HG03558 (cell line): Measurements from ENCODE around the gene CIZ1.
"Not testable (repeated sequence)": the region's sequence is repeated elsewhere in the genome, so short reads cannot be mapped to it uniquely, and the experiment has no call there.

Source experiments
- ATAC-seq: cut with Tn5 transposase; IDR thresholded peaks from one replicate; pipeline ENCODE4 v1.9.1; 2021; ENCODE audit warnings: moderate number of reproducible peaks; ENCODE audit not compliant: unreplicated experiment; ENCODE audit errors: extremely low read depth

Gene CIZ1

GRCh38 chr9:128149001-128149701 lies 42.2 kb downstream of the CIZ1 start, which contains the start of gene LCN2:
TSS of gene LCN2 (plus strand) at chr9:128149453. CDS start at chr9:128149526, 73 bp downstream.
- ATAC-seq, result no peak

GRCh38 chr9:128148509-128149000 lies 42.8 kb downstream of the CIZ1 start:
- ATAC-seq, result no peak

- no peak for ATAC-seq
These were observed 44.7 kb downstream of the CIZ1 start for GRCh38 chr9:128146591-128147120.

DNA sequence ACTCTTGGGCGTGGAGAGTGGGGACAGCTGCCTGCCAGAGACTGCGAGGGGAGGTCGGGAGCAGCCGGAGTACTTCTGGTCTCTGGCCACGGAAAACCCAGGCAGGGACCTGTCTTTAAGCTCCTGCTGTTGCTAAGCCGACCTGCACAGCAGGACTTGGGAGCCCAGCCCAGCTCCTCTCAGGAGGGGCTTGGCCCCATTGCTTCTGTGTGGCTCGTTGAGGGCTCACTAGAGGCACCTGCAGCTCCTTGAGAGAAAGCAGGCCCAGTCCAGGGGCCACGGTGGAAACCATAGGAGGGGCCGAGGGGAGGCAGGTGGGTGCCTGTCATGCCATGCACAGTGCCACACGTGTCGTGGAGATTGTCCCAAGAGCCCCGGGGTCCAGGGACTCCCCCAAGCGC lies 45.4 kb downstream of the CIZ1 start:
- no peak for ATAC-seq

- ATAC-seq, result no peak
These were observed 45.8 kb downstream of the CIZ1 start for GRCh38 chr9:128145536-128145935.

GRCh38 chr9:128144239-128145181 lies 46.9 kb downstream of the CIZ1 start:
- ATAC-seq, result no peak

DNA sequence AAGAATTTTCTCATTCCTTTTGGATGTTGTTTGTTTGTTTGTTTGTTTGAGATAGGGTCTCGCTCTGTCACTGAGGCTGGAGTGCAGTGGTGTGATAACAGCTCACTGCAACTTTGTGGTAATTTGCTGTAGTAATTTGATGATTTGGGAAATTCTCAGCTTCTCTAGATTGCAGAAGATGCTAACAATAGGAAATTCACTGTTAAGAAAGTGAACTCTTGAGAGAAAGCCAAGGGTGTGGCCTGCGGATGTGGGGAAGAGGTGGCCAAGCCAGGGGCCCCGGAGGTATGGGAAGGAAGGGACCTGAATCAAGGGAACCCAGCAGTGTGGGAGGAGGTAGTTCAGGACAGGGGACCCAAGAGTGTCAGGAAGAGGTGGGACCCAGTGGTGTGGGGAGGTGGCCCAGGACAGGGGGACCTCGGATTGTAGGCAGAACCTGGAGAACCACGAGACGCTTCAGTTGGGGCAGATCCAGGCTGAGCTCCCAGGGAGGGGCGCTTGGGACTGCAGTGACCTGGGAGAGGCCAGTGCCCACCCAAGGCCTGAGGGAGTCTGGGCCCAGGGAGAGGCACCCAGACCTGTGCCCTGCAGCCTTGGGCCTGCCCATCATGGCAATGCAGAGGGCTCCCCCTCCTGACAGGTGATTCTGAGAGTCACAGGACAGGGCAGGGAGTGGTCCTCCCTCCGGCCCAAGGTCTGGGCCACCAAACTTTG lies 47.7 kb downstream of the CIZ1 start:
- no peak for ATAC-seq

- no peak for ATAC-seq
These were observed 48.8 kb downstream of the CIZ1 start for GRCh38 chr9:128142596-128142995.

DNA sequence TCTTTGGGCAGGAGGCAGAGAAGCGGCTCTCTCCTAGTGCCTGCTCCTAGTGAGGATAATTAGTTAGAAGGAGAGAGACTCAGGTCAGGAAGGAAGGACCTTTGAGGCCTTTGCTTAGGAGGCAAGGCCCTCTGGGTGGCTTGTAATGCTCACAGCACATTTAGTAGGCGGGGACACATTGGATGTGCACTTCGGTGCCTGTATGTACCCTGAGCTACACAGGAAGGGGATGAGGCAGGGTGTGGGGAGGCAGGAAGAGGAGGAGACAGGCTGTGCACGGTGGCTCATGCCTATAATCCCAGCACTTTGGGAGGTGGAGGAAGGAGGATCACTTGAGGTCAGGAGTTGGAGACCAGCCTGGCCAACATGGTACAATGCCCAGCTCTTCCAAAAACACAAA lies 49.3 kb downstream of the CIZ1 start:
- ATAC-seq, result no peak

DNA sequence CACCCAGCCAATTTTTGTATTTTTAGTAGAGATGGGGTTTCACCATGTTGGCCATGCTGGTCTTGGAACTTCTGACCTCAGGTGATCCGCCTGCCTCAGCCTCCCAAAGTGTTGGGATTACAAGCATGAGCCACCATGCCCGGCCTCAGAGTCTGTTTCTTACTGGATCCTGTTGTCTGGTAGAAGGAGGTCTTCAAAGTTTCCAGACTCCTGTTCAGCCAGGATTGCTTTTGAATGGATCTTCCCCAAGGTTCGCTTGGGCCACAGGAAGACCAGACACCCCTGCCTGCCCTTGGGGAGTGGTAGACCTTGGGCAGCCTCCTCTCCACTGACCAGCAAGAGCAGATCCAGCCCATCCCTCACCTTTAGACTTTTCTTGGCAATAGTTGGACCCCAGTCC lies 49.8 kb downstream of the CIZ1 start:
- no peak for ATAC-seq

GRCh38 chr9:128139621-128140020 lies 51.8 kb downstream of the CIZ1 start:
- ATAC-seq, result no peak

DNA sequence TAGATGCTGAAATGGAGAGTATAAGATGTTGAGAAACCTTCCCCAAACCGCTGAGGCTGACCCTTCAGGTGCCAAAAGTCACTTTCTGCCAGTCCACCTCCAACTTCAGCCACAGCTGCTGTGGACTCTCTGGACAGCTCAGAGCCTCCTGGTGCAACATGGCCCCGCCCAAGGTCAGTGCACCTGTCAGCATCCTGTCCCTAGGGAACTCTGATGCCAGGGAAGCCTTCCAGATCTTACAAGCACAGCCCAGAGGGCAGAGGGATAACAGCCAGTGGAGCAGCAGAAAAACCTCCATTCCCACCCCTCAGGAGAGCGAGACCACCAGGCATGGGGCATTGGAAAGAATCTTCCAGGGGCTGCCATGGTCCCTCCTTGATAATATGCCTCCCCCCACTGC lies 53.4 kb downstream of the CIZ1 start:
- ATAC-seq, result no peak

DNA sequence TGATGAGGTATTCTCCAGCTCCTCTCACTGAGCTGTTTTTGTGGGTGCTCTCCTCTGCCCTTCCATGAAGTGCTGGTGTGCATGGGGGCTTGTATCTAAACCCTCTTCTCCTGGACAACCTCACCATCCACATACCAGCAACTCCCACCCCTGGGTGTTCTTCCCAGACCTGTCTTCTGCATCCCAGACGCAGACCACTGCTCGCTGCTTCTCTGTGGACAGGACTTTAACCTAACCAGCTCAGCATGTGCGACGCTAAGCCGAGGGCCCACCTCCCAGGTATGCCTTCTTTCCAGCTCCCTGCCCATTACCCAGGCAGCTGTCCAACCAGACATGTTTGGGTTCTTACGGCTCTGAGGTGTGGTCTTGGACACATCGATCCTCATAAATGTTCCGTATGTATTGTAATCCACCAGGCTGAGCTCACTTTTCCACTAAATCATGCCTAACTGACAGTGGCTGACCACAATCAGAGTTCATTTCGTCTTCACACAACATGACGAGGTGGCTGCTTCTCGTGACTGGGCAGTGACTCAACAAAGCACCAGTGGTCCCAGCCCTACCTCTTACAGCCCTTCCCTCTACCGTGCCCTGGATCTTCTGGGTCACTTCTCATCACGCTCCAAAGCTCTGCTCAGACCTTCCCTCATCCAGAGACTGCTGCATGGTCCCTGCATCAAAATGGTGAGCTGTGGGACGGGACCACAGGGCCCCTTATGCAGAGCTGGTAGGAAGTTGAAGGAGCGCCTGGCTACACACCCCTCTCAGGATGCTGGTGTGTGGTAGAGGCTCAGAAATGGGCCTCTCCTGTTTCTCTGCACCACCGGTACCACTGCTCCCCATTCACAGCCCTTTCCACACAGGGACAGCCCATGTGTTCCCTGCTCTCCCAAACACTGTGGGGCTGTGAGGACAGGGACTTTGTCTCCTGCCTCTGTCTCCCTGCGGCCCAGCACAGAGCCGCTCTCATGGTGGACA lies 54.3 kb downstream of the CIZ1 start:
- no peak for ATAC-seq

- ATAC-seq, result not testable (repeated sequence)
These were observed 55.8 kb downstream of the CIZ1 start for GRCh38 chr9:128135561-128135960.

DNA sequence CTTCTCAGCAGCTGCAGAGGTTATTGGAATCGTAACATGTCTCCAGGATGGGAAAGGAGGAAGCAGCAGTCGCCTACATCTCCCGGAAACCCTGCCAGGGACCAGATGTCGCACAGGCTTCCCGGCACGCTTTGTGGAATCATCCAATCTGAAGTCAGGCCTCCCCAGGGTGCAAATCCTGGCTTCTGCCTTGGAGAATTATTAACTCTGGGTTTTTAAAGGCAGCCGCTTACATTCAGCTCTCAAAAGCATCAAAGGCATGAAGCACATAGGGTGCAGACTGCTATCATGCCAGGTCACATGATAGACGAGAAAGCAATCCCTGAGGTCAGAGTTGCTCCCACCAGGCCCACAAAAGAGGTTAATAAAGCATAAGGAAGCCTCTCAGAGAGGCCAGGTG lies 59.2 kb downstream of the CIZ1 start:
- not testable (repeated sequence) for ATAC-seq

DNA sequence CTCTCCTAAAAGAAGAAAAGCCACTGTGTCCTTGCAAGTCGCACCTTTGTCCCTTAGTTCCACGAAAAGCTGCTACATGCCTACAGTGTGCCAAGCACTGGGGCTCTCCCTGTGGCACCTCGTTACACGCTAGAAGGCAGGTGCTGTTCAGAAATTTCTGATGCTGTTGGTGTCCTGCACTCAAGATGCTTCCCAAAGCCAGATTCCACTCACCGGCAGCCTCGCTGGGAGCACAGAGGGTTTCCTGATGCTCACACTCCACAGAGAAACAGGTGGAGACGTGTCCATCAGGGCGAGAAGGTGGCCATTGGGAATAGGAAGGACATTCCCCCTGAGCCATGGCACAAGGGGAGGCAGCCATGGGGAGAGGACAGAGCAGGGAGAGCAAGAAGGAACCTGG lies 60.0 kb downstream of the CIZ1 start:
- ATAC-seq, result not testable (repeated sequence)

DNA sequence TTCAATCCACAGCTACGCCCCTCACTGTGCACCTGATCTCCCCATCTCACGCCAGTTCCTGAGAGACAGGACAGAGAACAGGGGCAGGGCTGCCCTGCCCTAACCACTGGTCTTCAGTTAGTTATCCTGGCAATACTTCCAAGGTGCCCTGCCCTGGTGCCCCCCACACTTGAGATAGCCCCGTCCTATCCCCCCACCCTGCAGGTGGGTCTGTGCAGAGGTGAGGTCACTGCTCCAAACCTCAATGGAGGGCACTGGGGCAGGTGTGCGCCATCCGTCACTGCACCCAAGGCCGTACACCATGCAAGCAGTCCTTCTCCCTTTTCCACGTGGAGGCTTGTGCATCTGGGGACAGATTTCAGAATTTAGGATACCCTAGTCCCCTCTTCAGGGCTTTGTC lies 60.7 kb downstream of the CIZ1 start:
- not testable (repeated sequence) for ATAC-seq

- not testable (repeated sequence) for ATAC-seq
These were observed 61.3 kb downstream of the CIZ1 start for GRCh38 chr9:128129976-128130590.
